Measurements from ENCODE around the gene GRIA3.

Gene GRIA3

DNA sequence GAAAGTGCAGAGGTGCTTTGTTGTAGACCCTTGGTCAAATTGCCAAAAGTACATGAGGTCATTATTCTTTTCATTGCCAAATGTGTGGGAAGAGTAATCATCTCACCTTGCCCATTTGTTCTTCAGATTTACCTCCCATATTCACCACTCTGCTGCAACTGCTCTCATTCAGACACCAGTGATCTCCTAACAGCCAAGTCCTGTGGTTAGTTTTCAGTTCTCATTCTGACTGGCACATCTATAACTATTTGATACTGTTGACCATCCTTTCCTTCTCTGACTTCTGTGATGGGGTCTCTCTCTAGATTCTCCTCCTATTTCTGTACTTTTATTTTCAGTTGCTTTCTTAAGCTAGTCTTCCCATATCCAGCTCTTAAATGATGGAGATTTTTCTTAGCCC lies 39.8 kb downstream of the GRIA3 start:
- H3K4me3 ChIP-seq (ENCODE audit: low read length), result no peak overlapping the region
- no peak for DNase-seq (ENCODE audit: low read depth)
- no peak for TF ChIP-seq CTCF (conservative IDR thresholded peaks at IDR 0.05; ENCODE audit: low read length)

GRCh38 chrX:123230798-123231197 lies 46.7 kb downstream of the GRIA3 start:
- no peak for TF ChIP-seq CTCF (conservative IDR thresholded peaks at IDR 0.05; ENCODE audit: low read length)
- DNase-seq (ENCODE audit: low read depth), result no peak
- no peak overlapping the region for H3K4me3 ChIP-seq (ENCODE audit: low read length)

GRCh38 chrX:123236859-123237258 lies 52.8 kb downstream of the GRIA3 start:
- TF ChIP-seq CTCF (conservative IDR thresholded peaks at IDR 0.05; ENCODE audit: low read length), result no peak
- DNase-seq (ENCODE audit: low read depth), result peak; percentile 11
- H3K4me3 ChIP-seq (ENCODE audit: low read length), result no peak overlapping the region

GRCh38 chrX:123237271-123237670 lies 53.2 kb downstream of the GRIA3 start:
- no peak for DNase-seq (ENCODE audit: low read depth)
- TF ChIP-seq CTCF (conservative IDR thresholded peaks at IDR 0.05; ENCODE audit: low read length), result no peak
- H3K4me3 ChIP-seq (ENCODE audit: low read length), result no peak overlapping the region

GRCh38 chrX:123254457-123254856 lies 70.4 kb downstream of the GRIA3 start:
- TF ChIP-seq CTCF (conservative IDR thresholded peaks at IDR 0.05; ENCODE audit: low read length), result no peak

GRCh38 chrX:123256378-123256777 lies 72.3 kb downstream of the GRIA3 start:
- TF ChIP-seq CTCF (conservative IDR thresholded peaks at IDR 0.05; ENCODE audit: low read length), result no peak
- no peak overlapping the region for H3K4me3 ChIP-seq (ENCODE audit: low read length)
- DNase-seq (ENCODE audit: low read depth), result no peak

More at GRCh38 chrX:123254457-123254856, 70.4 kb downstream of the GRIA3 start:
- DNase-seq (ENCODE audit: low read depth), result no peak
- no peak overlapping the region for H3K4me3 ChIP-seq (ENCODE audit: low read length)

GRCh38 chrX:123260920-123261418 lies 76.9 kb downstream of the GRIA3 start:
- H3K4me3 ChIP-seq (ENCODE audit: low read length), result no peak overlapping the region
- no peak for DNase-seq (ENCODE audit: low read depth)
- TF ChIP-seq CTCF (conservative IDR thresholded peaks at IDR 0.05; ENCODE audit: low read length), result no peak

Measured in AG10803 (cell line).